Hepatic stellate cell (primary cell): ENCODE measurements around the gene SFN.
"Not testable (repeated sequence)": the region's sequence is repeated elsewhere in the genome, so short reads cannot be mapped to it uniquely, and the experiment has no call there.

ENCODE experiments used
- DNase-seq: peaks from one replicate; pipeline ENCODE4 v3.0.0; 2011; ENCODE audit warnings: low spot score

The SFN gene

DNA sequence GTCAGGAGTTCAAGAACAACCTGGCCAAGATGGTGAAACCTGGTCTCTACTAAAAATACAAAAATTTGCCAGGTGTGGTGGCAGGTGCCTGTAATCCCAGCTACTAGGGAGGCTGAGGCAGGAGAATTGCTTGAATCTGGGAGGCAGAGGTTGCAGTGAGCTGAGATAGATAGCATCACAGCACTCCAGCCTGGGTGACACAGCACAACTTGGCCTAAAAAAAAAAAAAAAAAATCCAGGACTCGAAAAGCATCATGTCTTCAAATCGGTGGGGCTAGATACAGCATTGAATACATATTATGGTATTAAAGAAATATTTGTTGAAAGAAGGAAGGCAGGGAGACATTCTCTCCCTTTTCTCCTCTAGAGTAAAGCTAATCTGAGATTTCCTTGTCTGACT is 10.1 kb downstream of the SFN start:
- DNase-seq, result not testable (repeated sequence)

DNA sequence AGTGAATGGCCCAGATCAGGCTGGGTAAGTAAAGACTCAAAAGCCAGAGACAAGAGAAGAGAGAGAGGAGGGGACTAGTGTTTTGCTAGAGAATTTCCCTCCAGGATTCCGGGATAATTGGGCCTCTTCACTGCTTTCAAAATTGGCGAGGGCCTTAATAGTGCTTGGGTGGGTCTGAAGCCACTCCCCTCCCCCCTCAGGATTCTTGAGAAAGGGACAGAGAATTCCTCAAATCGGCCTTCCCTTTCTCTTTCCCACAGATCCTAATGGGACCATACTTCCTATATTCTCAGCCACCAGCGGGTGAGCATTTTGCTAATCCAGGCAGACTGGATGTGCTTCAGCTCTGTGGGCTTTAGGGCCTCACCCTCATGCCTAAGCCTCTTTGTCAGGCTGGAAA is 11.9 kb downstream of the SFN start:
- no peak for DNase-seq

DNA sequence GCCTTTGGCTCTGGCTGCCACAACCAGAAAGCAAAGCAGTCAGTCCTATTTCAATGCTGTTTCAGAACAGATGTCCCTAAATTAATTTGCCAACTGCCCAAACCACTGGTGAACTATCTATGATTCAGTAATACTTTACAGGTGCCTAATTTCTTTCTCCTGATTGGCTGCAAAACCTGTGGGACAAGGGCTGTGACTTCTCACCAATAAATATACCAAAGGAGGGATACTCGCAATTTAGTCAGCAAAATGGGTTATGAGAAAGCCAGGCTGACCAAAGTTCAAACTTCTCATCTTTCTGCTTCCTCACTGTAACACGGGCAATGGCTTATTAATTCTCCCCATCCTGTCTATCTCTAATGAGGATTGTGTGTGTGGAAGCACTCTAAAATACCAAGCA is 14.4 kb downstream of the SFN start:
- no peak for DNase-seq

DNA sequence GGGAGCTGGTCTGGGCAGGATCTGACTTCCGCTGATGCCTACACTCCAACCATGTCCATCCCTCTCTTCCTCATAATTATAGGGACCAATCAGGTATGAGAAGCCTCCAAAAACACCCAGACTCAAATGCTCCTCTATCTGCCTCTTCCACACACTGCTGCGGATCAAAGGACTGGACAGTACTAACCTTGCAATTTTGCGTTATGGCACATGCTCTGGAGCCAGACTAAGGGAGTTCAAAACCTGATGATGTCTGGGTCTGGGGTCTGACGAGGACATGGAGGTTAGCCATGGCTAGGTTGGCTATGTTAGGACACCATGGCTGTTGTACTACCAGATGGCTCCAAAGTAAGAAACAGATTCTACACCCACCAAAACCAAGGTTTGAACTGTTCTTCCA is 16.8 kb downstream of the SFN start:
- no peak for DNase-seq

DNA sequence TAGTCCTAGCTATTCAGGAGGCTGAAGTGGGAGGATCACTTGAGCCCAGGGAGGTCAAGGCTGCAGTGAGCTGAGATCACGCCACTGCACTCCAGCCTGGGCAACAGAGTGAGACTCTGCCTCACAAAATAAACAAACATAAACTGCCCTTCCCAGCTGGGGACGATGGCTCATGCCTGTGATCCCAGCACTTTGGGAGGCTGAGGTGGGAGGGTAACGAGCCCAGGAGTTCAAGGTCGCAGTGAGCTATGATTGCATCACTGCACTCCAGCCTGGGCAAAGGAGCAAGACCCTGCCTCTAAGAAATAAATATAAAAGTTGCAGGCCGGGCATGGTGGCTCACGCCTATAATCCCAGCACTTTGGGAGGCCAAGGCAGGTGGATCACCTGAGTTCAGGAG is 18.7 kb downstream of the SFN start:
- not testable (repeated sequence) for DNase-seq

DNA sequence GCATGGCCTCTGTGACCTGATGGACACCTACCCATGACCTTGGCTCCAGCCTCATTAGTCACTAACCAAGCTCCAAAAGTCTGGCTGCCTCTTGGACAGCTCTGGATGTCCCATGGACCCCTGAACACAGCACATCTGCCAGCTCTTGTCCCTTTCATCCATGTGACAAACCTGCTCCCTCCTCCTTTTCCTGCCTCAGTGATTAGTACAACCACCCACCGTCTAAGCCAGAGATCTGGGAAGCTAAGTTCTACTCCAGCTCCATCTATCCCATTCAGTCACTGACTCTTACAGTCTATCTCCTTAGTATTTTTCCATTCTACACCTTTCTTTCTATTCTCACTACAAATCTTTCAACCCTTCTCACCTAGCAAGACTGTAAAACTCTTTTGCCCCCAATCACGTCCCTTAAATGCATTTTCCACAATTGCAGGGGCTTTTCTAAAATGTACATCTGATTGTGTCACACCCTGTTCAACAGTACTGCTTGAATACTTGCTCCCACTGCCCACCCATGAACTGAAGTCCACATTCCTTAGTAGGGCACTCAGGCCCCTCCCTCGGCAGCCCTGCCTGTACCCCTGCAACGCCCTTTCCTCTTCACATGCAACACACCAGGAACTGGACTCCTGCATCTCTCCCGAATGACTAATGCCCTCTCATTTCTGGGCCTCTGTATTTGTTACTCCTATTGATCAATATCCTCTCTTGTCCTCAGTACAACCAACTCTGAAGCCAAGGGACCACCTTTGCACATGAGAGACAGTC is 19.9 kb downstream of the SFN start:
- DNase-seq, result no peak

DNA sequence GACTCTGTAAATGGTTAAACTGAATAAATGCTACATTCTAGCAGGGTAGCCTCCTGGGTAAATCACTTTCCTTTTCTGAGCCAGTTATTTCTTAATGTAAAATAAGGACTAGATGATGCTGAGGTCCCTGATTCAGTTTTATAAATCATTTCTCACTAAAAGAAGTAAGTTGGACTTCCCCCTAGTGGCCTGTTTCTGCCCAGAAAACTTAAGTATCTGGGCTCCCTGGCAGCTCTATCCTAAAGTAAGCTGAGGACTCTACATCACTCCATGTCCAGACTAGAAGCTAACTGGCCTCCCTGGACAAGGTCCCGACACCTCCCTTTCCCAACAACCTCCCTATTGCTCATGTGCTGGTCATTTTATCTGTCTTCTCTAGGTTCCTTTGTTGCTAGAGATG is 24.2 kb downstream of the SFN start:
- DNase-seq, result peak; percentile 45

DNA sequence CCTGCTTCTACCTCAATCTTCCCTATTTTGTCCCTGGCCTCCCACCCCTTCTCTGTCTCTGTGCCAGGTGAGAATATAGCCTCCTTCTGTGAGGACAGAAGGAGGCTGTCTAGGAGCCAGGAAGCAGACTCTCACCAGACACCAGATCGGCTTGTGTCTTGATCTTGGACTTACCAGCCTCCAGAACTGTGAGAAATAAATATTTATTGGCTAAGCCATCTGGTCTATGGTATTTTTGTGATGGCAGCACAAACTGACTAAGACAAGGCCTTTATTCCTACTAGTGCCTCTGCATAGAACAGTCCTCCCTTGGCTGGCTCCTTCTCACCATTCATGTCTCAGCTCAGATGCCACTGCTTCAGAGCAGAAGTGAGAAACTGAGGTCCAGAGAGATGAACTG is 25.3 kb downstream of the SFN start:
- DNase-seq, result no peak

DNA sequence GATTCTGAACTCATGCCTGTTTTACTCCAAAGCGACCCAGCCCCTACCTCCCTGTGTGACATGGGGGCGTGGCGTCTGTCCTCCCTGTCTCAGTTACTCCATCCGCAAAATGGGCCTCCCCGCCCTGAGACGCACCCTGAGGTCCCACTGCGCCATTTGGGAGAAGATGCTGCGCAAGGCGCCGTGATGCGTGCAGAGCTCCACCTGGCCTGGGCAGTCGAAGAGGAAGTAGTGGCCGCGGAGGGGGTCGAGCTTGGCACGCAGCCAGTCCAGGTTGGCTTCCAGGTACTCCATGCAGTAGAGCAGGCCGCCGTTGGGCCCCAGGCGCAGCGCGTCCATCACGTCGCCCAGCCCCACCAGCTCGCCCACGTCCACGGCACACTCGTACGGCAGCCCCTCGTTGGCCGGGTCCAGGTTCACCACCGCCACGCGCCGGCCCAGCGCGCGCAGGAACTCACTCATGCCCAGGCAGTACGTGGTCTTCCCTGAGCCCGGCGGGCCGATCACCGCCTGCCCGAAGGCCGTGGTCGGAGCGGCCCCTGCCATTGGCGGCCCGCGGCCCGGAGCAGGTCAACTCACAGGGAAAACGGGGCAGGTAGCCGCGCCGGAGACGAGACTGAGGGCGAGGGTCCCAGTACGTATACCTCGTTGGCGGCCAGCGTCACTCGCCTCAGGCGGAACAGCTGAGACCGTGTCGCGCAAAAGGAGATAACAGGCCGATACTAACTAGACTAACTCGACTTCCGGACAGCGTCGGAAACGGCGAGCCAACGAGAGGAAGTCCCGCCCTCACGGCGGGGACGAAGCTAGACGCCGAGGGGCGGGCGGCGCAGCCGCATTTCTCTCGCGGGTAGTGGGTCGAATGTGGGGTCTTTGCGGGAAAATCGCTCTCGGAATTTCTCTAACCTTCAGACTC is 26.9 kb downstream of the SFN start, which contains the start of gene GPN2:
Gene GPN2, minus strand, starts transcription at position 733 of the 916 bp plus-strand sequence. Its CDS starts 187 bp downstream, at position 546.
- peak; percentile 89 for DNase-seq

DNA sequence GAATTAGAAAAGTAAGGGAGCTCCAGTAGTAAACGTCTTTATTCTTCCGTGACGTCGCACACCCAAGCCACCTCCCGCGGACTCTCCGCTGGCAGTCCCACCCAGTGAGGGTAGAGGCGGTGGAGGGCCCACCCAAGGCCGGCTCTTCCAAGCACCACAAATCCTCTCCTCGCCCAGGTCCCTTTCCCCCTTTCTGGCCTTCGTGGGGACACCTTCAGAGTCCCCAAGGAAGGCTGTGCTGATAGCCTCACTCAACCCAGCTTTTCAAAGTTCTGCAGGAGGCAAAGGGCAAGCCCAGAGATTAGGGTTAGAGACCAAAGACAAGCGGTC is 27.5 kb downstream of the SFN start:
- DNase-seq, result no peak

DNA sequence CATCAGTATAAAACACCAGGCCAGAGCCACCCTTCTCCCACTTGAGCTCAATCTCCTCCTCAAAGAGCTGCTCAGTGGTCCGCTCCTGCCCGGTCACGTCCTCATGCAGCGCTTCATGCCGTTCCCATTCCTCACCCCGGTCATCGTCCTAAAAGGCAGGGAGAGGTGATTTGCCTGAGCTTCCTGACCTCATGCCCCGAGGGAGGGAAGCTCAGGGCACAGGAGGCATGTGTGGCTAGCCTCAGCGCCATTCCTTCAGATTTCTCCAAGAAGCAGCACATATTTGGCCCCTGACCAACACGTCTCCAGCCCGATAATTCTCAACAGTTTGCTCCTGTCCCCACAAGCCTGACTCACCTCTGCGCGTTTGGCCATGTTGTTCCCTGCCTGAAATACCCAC is 31.3 kb downstream of the SFN start:
- no peak for DNase-seq

DNA sequence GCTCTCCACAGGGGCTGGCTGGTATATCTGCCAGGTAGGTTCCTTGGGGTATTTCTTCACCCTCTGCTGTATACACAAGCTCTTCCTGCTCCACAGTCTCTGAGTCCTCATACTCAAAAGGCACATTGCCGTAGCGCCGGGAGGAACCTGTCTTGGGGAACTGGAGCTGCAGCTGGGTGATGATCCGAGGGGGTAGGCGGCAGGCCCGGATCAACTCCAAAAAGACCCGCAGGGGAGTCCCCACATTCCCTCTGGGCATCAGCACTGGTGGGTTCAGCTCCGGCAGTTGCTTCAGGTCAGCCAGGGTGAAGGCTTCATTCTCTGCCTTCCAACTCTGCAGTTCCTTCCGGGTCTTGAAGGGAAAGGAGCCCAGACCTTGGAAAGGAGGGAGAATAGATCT is 34.4 kb downstream of the SFN start:
- DNase-seq, result no peak

DNA sequence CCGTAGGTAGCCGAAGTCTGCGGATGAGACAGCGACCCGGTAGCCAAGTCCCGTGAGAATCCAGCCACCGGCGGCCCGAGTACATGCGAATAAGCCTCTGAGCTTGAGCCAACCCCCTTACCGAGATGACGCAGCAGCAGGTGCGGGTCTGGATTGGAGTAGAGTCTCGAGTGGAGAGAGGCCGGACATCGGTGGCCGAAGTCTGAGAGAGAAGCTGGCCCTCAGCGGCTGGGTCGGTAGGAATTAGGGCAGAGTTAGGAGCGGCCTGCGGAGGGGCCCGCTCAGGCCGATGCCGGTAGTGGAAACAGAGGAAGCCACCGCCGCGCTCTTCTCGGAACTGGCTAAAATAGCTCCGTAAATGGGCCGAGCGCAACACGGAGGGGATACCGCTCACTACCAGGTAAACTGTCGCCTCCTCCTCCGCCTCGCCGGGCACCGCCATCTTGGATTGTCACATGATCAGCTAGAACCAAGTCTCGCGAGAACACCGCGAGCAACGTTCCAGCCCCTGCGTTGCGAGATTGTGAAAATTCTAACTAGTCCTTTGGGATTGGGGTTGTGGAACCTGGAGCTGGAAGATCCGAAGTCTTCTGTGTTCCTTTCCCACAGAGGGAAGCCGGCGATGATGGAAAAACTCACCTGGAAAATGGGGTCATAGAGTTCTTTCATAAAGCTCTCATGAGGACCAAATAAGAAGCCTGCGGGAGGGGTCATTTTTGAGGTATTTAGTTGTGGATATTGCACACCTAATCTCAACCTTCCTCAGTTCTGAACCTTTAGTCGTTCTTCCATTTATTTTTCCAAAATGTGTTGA is 37.3 kb downstream of the SFN start, which contains the start of gene GPATCH3:
Gene GPATCH3, minus strand, starts transcription at position 467 of the 814 bp plus-strand sequence. Its CDS starts 25 bp downstream, at position 442.
- DNase-seq, result peak; percentile 93

DNA sequence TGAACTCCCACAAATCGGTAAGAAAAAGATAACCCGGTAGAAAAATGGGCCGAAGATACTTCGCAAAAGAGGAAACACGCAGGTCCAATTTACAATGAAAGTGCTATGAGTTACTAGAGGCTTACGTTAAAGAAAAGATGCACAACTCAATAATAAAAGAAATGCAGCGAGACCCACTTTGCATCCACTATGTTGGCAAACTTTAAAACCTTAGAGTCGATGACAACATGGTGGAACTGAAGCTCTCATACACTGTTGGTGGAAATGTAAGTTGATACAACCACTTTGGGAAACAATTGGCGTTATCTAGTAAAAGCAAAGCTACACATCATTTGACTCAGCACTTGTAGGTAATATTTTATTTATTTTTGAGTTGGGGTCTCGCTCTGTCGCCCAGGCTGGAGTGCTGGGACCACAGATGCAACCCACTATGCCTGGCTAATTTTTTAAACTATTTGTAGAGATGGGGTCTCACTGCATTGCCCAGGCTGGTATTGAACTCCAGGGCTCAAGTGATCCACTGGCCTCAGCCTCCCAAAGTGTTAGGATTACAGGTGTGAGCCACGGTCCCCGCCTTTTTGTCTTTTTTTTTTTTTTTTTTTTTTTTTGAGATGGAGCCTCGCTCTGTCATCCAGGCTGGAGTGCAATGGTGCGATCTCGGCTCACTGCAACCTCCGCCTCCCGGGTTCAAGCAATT is 38.0 kb downstream of the SFN start:
- DNase-seq, result no peak

DNA sequence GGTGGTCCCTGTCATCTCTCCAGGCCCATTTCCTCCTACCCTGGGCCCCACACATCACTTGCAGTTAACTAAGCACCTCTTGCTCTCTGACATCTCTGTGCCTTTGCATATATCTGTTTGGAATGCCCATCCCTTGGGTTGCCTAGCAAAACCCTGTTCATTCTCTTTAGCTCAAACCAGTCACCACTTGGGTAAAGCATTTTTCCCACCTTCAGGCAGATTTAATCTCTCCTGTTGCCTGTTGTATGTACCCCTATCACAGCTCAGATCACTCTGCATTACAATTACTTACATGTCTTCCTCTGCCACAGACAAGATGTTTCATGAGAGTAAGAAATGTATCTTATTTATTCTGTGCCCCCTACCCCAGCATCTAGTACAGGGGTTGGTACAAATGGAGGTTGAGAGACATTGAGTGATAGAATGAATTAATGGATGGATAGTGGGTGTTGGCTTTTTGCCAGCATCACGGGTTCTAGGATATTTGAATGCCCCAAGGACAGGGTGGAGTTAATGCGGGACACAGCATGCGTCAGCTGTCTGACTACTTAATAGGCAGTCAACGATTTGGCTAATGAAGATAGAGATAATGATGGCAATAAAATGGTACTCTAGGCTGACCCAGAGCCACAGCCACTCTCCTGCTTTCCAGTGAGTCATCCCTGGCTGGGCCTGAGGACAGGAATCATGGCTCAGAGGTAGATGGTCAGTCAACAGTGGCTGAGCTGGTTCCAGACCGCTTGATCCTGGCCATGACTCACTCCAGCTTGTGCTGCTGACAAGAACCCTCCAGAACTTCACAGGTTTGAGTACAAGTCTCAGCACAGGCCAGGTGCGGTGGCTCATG is 44.3 kb downstream of the SFN start:
- peak; percentile 86 for DNase-seq

DNA sequence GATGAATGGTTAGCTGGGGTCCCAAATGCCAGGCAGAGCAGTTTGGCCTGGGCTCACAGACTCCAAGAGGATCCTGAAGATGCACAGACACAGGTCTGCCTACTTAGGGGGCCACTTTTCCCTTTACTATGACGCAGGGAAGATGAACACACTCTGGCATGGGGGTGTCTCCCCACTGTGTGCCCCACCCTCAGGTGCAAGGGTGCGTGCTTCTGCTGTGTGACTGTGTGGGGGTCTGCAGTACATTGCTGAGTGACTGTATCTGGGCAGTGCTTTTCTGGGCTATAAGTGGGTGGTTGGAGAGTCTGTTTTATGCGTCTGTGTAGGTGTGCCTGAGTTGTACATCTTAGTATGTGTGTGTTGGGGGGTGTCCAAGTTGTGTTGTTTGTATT is 47.0 kb downstream of the SFN start:
- no peak for DNase-seq

DNA sequence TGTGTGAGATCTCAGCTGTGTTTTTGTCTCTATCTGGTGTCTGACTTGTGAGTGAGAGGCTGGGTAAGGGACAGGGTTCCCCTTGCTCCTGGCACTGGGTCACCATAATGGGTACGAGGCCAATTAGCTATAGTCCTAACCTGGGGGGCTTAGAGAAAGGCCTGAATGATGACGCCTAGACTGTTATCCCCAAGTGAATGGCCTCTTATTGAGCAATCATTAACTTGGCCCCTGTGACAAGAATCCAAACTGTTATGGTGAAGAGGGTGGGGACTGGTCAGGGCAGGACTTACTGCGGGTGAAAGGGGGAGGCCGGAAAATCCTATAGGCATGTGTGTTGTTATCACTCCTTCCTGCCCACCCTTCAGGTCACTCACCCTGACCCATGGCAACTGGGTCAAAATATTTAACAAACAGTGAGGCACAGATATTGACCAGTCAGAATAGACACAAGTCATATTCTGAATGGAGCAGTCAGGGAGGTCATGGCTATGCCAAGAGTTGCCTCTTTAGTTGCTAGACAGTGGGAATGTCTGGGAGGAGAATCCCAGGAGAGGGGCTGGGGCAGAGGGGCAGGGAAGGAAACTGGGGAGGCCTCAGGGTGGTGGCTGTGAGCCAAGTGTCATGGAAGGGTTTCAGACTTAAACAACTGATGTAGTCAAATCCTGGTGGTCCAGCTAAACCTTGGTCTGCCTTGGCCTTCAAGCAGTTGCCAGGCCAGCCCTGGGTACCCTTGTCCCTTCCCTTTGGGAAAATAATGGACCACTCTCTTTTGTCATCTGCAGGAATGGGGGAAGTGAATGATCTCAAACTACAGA is 47.6 kb downstream of the SFN start:
- no peak for DNase-seq

DNA sequence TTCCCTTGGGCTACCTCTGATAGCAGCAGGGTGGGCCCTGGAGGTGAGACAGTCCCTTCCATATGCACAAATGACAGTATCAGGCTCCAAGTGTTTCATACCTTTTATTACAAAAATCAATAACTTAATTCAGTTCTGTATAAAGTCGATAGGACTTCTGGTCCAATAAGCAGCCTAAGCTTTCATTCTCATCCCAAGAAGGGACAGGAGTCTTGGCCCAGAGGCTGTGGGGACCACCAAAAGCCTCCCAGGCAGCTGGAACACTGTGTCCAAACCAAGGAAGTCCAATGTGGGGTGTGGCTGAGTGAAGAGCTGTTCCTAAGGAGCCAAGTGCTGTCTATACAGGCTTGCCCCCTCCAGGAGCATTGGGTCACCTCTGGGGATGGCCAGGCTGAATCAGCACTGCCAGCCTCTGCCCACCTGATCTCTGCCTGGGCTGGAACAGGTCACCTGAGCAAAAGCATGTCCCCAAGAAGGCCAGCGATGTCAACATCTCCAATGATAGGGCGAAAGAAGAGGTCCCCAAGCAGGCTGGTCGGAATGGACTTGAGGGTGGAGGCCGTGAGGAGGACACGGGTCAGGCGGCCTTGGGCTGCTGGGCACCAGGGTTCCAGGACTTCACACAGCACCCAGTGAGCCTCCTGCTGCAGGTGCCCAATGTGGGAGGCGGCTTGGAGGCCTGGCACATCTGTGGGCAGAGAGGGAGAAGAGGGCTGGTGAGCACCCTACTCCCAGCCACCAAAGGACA is 48.6 kb downstream of the SFN start:
- no peak for DNase-seq

DNA sequence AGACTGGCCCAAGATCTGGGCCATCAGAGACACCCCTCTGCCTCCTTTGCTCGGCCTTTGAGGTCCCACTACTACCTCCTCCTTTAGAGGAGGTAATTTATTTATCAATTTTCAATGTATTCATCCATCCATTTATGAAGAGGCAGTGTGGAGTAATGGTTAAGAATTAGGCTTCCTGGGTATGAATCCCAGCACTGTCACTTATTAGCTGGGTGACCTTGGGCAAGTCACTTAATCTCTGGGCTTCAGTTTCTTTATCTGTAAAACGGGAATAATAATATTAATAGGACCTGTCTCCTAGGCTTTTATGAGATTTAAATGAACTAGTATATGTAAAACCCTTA is 49.2 kb downstream of the SFN start:
- no peak for DNase-seq
